ENCODE results near the gene ADGB.
A peak's percentile ranks its signal among the peaks of the same experiment; 100 is the strongest.

The ADGB gene

GRCh38 chr6:146770965-146771735 lies 172.4 kb downstream of the ADGB start:
- H3K4me3 ChIP-seq (replicated peaks; ENCODE audit: low read depth, low read length) = no peak overlapping the region
- DNase-seq (ENCODE audit: low read depth) = no peak
- no peak for TF ChIP-seq CTCF (IDR thresholded peaks at IDR 0.05; ENCODE audit: low read length, missing control alignments)

GRCh38 chr6:146775220-146775619 lies 176.4 kb downstream of the ADGB start:
- no peak for TF ChIP-seq CTCF (IDR thresholded peaks at IDR 0.05; ENCODE audit: low read length, missing control alignments)
- no peak overlapping the region for H3K4me3 ChIP-seq (replicated peaks; ENCODE audit: low read depth, low read length)
- DNase-seq (ENCODE audit: low read depth) = peak; percentile 28

GRCh38 chr6:146781836-146782235 lies 183.1 kb downstream of the ADGB start:
- H3K4me3 ChIP-seq (replicated peaks; ENCODE audit: low read depth, low read length) = no peak overlapping the region
- TF ChIP-seq CTCF (IDR thresholded peaks at IDR 0.05; ENCODE audit: low read length, missing control alignments) = no peak
- DNase-seq (ENCODE audit: low read depth) = no peak

- peak; percentile 65 for DNase-seq (ENCODE audit: low read depth)
- TF ChIP-seq CTCF (IDR thresholded peaks at IDR 0.05; ENCODE audit: low read length, missing control alignments) = peak; percentile 55
- no peak overlapping the region for H3K4me3 ChIP-seq (replicated peaks; ENCODE audit: low read depth, low read length)
Observed at GRCh38 chr6:146785001-146785585, 186.3 kb downstream of the ADGB start.

- DNase-seq (ENCODE audit: low read depth) = no peak
- H3K4me3 ChIP-seq (replicated peaks; ENCODE audit: low read depth, low read length) = no peak overlapping the region
- TF ChIP-seq CTCF (IDR thresholded peaks at IDR 0.05; ENCODE audit: low read length, missing control alignments) = no peak
Observed at GRCh38 chr6:146787876-146788508, 189.2 kb downstream of the ADGB start.

- H3K4me3 ChIP-seq (replicated peaks; ENCODE audit: low read depth, low read length) = no peak overlapping the region
- no peak for DNase-seq (ENCODE audit: low read depth)
- TF ChIP-seq CTCF (IDR thresholded peaks at IDR 0.05; ENCODE audit: low read length, missing control alignments) = no peak
Observed at GRCh38 chr6:146790561-146791091, 191.9 kb downstream of the ADGB start.

Data from fibroblast of pulmonary artery (primary cell).